HuH-7.5 (cell line): ENCODE data around the gene ARHGEF28.

ENCODE experiments used
- DNase-seq: peaks from one replicate; pipeline ENCODE4 v3.0.0; 2011; ENCODE audit warnings: low spot score

ARHGEF28 gene

DNA sequence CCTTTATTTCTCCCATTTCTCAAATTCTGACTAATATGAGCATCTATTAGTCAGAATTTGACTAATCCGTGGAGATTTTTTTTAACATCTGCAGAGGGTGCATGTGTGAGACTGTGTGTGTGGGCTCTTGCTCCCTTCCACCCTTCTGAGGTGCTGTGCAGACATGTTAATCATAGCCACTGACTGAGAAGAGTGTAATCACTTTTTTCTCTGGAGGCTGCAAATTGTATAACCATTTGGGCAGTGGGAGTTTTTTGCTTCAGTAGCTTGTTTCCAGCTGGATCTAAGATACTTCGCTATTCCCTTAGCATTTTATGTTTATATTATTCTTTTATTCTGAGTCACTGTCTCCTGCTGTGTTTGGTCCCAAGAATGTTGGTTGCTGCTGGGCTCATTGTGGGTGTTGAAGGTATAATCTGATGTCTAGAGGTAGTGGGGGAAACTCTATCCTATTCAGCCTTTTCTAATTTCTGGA lies 66.2 kb downstream of the ARHGEF28 start:
- DNase-seq = no peak

DNA sequence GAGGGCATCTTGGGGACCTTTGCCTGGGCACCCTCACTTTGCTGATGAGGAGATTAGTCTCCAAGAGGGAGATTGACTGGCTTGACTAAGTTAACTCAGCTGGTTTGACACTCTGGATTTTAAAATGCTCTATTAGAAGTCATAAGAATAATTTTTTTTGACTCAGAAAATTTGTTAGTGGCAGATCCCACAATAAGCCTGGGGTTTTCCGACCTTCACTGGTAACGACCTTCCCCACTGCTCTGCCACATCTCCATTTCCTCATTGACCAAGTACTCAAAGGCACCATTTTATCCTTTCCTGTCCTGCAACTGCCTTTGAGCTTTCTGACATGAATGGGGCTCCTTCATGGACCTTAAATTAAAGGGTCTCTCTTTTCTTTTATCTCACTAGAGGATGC lies 67.0 kb downstream of the ARHGEF28 start:
- no peak for DNase-seq

DNA sequence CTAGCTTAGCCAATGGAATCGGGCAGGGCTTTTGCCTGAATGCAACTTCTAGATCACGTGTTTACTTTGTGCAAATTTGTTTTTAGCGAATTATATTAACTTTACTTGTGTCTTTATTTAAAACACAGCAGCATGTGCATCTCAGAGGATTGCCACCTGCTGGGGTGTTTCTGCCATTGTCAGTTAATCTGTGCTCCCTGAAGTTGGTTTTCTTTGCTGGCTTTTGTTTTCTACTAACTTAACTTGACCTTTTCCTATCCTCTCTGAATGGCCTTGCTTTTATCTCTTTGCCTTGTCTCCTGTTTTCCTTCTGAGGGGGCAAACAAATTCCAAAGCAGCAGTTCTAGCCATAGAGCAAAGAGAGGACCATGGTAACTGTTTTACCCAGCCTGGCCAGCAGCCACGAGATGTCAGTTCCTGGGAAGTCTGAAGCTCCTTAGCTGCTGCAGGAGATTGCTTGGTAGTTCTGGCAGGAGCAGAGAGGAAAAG lies 67.6 kb downstream of the ARHGEF28 start:
- DNase-seq = no peak

- DNase-seq = no peak
Observed at GRCh38 chr5:73694089-73694488, 68.1 kb downstream of the ARHGEF28 start.

DNA sequence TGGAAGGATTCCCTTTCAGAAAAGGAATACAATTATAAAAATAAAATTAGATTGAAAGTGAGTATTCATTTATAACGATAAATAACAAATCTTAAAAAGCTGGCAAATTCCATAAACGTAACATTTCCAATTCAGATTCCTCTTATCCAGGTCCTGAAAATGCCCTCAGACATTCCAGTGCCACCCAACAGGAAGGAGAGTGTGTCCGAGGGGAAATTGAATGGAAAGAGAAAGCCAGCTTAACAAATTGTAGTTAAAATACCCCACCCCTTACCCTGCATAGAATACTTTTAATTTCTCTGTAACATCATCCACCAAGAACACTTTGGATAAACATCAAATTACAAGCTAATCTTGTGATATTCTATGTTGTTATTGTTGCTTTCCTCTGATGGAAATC lies 72.0 kb downstream of the ARHGEF28 start:
- no peak for DNase-seq

- DNase-seq = no peak
Observed at GRCh38 chr5:73701566-73701965, 75.6 kb downstream of the ARHGEF28 start.

DNA sequence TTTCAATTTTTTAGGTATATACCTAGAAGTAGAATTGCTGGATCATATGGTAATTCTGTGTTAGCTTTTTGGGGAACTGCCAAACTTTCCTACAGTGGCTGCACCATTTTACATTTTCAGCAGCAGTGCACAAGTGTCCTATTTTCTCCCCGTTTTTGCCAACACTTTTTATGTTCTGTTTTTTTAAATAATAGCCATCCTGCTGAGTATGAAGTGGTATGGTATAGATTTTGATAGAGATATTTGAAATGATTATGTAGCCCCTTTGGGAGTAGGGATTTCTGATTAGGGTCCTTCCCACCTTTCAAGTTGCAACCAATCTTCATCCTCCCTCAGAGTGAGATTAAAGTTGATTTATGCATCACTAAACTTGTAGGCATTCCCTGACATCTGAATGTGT lies 76.5 kb downstream of the ARHGEF28 start:
- no peak for DNase-seq

- DNase-seq = no peak
Observed at GRCh38 chr5:73702951-73703350, 77.0 kb downstream of the ARHGEF28 start.

GRCh38 chr5:73705364-73705763 lies 79.4 kb downstream of the ARHGEF28 start:
- DNase-seq = no peak

DNA sequence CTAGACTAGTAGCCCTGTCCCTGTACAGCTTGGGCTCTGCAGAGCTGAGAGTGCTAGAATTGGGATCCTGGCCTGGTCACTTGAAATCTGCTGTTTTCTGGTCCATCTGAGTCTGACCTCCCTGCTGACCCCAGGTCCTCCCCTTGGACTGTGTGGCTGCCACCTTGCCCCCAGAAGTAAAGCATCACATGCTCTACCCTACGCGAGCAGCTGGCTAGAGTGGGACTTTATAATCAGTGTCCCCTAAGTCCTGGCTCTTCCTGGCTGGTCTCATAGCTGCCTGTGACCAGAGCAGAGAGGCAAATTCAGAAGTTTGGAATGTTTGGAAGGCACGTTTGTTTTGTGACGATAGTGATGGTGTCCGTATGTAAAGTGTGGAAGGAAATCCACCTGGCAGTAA lies 81.0 kb downstream of the ARHGEF28 start:
- DNase-seq = no peak

DNA sequence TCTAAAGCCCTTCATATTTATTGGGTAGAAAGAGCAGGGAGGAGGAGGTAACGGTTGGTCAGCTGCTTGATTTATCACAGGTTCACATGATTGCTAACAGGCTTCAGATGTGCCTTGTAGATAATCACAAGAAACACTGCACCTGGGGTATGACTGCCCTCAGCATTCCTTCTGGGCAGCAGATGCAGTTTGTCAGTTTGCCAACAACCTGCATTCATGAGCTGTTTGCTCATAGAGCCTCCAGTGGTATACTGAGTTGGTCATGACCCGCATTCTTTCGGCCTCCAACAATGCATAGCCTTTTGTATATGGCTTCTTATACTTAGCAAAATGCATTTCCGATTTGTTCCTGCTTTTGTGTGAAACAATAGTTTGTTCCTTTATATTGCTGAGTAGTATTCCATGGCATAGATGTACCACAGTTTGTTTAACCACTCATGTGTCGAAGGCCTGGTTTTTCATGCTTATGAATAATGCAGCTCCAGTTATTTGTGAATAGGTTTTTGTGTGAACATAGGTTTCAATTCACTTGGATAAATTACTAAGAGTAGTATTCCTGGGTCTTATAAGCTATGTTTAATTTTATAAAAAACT lies 83.6 kb downstream of the ARHGEF28 start:
- DNase-seq = no peak

DNA sequence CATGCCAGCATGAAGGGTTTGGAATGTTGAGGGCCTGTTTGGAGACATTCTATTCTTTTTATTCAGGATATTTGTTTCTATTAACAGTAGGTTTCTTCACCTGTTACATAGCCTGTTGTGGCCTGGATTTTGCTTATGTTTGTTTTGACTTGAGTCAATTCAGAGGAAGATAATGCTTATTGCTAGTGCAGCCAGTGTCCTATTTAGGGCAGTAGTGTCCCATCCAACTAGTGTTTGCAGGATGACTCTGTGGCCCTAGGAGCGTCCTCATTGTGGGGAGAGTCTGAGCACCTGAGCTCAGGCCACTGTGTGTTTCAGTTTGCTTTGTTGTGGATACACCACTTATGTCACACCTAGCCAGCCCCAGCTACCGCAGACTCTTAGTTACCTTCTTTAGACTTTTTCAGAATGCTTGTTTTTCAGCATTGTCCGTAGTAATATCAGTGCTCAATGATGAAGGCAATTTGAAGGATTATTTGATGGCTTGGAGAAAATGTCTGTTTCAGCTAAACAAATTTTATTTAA lies 90.3 kb downstream of the ARHGEF28 start:
- no peak for DNase-seq

- no peak for DNase-seq
Observed at GRCh38 chr5:73718762-73719161, 92.8 kb downstream of the ARHGEF28 start.

DNA sequence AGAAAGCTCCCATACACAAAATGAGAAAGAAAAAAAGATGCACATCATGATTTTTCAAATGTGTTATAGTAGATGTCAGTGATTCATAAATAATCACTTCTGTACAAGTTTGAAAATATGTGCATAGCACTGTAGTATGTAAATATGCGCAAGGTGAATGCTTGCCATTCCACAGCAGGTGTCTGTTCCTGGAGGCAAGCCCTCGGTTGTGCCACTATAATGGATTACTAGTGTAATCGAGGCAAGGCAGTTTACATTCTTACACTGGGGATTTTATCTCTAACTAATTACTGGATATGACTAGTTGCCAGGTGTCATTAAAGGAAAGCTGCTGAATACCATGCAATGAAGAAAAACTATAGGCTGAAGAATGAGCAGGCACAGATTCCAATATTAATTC lies 93.6 kb downstream of the ARHGEF28 start:
- no peak for DNase-seq

DNA sequence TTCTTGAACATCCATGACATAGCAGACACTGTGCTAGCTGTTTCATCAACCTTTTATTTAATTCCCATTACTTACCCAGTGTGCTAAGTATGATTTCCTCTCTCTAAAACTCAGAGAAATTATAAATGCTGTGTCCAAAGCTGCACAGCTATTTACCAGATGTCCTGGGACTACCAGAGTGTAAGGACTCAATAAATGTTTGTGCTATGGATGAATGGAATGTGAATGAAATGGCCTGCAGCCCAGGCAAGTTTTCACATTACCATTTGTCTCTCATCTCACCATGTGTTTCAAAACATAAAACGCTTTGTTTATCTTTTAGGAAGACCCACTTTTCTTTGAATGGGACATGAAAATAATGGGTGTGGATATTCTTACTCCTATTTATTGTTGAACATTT lies 96.2 kb downstream of the ARHGEF28 start:
- no peak for DNase-seq

DNA sequence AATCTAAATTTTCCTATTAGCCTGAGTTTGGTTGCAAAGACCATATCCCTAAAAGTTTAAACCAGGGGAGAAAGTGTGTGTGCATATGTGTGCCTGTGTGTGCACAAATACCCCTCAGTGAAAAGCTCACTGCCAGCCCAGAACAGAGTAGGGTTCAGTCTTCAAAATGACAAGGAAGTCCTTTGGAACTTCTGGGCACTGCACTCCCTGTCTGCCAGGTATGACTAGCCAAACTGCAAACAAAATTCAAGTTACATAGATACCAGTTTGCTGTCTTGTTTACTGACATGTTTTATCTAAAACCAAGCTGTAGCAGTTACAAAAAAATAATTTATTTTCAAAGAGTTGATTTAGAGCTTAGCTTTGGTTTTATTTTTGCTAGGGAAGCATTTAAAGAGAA lies 100.1 kb downstream of the ARHGEF28 start:
- no peak for DNase-seq

- no peak for DNase-seq
Observed at GRCh38 chr5:73726606-73727231, 100.7 kb downstream of the ARHGEF28 start.

DNA sequence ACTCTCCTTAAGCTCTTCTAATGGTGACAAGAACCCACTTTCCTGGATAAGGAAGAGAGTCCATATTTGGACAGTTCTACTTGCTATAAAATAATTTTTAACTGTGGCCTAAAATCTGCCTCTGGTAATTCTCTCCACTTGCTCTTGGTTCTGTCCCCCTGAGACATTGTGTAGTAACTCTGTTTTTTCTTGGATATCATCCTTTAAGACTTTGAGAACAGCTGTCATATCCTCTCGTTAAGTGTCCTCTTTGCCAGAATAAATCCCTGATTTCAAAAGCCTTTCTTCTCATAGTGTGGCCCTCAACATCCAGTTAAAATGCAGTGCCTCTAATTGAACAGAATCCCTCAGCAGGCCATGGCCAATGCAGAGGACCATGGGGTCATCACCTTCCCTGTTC lies 101.5 kb downstream of the ARHGEF28 start:
- DNase-seq = no peak

DNA sequence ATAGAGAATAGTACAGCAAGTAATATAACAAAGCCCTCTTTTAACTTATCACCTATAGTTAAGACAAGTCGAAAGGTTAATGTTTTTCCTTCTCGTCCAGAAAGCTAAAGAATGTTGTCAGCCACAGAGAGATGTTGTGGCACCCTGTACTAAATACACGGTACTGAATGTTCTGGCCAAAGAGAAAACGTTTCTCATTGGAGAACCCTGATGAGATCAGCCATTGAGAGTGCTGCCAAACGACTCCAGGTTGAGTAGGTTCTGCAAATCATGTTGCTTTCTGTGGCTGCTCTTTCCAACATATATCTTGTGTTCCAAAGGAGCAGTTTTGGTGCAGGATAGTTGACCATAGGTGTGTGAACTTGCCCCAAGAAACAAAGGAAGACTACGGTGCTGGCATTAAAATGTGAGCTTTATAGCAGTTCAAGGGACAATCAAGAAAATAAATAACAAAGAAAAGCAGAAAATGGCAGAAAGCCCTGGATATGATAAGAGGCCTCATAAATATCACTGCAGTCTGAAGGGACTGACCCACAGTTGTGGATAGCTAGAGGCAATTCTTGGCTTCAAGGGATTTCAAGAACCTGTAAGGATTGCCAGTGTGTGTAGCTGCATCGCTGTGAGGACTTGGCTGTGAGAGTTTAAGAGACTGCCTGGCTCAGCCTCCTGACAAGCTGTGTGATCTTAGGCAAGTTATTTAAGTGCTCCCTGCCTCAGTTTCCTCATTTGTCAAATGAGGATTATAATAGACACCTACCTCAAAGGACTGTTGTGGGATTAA lies 102.7 kb downstream of the ARHGEF28 start:
- no peak for DNase-seq

DNA sequence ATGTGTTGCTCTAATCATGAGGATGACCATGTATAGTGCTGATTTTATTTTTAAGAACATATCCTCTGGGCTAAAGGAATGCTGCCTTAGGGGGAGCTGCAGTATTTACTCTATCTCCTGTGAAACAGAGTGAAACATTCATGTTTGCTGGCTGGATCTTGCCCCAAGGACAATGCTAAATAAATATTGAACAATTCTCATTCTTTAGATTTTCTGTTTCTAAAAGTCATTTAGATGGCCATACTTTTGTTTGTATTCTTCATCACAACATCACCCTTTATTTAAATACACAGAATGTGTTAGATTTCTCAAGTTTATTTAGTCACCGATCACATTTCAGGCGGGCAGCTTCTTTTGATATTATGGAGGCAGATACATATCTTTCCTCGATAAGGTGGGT lies 103.3 kb downstream of the ARHGEF28 start:
- DNase-seq = peak; percentile 9

DNA sequence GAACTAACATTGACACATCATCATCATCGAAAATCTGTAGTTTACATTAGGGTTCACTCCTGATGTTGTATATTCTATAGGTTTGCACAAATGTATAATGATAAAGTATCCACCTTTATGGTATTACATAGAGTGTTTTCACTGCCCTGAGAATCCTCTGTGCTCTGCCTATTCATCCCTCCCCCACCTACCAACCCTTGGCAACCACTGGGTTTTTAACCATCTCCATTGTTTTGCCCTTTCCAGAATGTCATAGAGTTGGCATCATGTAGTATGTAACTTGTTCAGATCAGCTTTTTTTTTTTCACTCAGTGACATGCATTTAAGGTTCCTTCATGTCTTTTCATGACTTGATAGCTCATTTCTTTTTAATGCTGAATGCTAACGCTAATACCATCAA lies 106.0 kb downstream of the ARHGEF28 start:
- DNase-seq = no peak

GRCh38 chr5:73733219-73733618 lies 107.2 kb downstream of the ARHGEF28 start:
- DNase-seq = no peak
